ENCODE measurements around the gene PAXX.
A peak's percentile ranks its signal among the peaks of the same experiment; 100 is the strongest.

Gene PAXX

GRCh38 chr9:137015540-137015930, 23.3 kb downstream of the PAXX start:
- no peak for FAIRE-seq
- no peak for DNase-seq (ENCODE audit: insufficient read length, low spot score)

- DNase-seq (ENCODE audit: insufficient read length, low spot score) (no peak), FAIRE-seq (no peak)
Measured at GRCh38 chr9:137015976-137016375, 23.8 kb downstream of the PAXX start.

DNA sequence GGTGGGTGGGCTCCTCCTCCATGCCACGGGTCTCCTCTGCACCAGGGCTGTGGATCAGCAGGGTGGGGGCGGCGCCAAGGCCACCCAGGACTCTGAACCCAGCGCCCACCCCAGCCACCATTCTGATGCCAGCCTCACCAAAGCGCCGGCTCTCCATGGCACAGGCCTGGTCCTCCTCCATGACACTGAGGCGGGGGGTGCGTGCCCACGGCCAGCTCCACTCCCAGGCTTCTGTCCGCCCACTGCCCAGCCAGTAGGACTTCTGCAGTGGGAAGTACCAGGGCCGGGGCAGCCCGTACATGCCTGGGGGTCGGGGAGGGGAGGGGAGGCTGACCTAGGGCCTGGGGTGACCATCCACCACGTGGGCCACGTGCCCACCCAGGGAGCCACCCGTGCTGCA, 24.2 kb downstream of the PAXX start:
- DNase-seq (ENCODE audit: insufficient read length, low spot score) (no peak), FAIRE-seq (no peak)

- DNase-seq (ENCODE audit: insufficient read length, low spot score) (no peak), FAIRE-seq (no peak)
Measured at GRCh38 chr9:137017071-137017470, 24.8 kb downstream of the PAXX start.

GRCh38 chr9:137017791-137018497, 25.7 kb downstream of the PAXX start:
- DNase-seq (ENCODE audit: insufficient read length, low spot score): no peak

GRCh38 chr9:137018761-137019559, 26.7 kb downstream of the PAXX start:
- DNase-seq (ENCODE audit: insufficient read length, low spot score) (no peak), FAIRE-seq (no peak)

More at GRCh38 chr9:137017791-137018497, 25.7 kb downstream of the PAXX start:
- no peak for FAIRE-seq

DNA sequence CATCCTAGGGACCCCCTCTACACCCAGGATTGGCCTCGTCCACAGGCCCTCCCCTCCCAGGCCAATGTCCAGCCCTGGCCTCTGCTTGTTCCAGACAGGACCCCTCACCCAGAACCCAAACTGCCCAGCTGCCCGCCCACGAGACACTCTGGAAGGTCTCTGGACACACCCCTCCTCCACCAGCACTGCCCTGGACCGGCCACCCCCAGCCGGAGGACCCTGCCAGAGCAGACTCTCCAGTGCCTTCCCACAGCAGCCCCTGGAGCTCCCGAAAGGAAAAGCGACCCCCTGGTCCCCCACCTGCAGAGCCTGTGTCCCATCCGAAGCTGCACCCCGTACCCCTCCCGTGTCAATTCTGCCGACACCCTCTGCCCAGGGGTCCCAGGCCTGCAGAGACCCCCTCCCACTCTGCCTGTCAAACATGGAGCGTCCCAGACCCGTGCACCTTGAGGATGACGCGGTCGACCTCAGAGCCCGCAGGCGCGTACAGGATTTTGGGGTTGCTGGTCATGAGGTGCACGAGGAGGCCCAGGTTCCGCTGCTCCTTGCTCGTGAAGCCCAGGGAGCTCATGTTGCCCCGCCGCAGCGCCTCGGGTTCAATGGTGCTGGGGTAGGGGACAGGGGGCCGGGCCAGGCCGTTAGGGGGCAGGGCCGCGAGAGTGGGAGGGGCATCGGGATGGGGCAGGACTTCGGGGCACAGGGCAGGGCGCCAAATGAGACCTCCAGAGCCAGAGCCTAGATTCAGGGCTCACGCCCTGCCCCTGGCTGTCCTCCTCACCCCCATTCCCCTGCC, 27.9 kb downstream of the PAXX start:
- no peak for FAIRE-seq
- no peak for DNase-seq (ENCODE audit: insufficient read length, low spot score)

DNA sequence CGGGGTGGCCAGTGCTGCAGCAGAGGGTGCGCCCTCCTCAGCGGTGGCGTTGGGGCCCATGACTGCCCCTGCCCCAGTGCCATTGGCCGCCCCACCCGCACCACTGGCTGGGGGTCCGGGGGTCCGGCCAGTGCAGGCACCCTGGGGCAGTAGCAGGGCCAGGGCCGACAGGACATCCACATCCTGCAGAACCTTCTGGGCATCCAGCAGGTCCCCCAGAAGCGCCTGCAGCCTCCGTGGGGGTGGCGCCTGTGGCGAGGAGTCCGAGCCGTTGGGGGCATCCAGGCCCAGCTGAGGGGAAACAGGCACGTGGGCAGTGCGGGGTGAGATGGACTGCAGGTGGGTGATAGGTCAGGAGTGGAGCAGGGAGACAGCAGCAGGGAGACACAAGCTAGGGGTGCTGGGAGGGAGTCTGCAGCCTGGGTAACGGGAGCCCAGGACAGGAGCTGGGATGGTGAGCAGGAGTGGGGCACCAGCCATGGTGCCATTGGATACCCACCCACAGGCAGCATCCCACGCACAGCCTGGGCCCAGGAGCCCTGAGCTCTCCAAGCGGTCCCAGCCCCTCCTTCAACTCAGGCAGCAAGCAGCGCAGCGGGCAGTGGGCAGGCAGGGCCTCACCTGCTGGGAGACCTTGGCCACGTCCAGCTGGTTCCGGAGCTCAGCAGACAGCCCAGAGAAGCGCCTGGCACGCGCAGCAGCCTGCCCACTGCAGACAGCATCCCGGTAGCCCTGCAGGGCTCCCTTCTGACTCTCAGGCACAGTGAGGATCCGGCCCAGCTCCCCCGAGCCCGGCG, 28.7 kb downstream of the PAXX start:
- FAIRE-seq (no peak), DNase-seq (ENCODE audit: insufficient read length, low spot score) (no peak)

DNA sequence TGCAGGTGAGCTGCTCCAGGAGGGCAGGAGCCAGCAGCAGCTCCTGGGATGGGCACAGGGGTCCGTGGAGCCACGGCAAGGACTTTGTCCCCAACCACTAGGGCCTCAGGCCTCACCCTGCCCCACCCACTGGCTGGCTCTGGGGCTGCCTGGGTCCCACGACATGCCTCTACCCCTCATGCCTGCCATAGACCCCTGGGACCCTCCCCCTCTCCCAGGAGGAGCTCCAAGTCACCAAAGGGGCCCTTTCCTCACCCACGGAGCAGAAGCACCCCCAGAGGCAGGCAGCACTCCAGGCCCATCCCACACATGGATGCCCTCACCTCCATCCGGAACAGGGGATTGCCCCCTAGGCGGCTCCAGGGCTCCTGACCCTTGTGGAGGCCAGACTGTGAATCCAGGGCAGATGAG, 29.4 kb downstream of the PAXX start:
- peak; percentile 64 for DNase-seq (ENCODE audit: insufficient read length, low spot score)
- no peak for FAIRE-seq

- peak; percentile 77 for FAIRE-seq
- no peak for DNase-seq (ENCODE audit: insufficient read length, low spot score)
Measured at GRCh38 chr9:137021979-137022661, 29.9 kb downstream of the PAXX start.

GRCh38 chr9:137022662-137023008, 30.4 kb downstream of the PAXX start:
- DNase-seq (ENCODE audit: insufficient read length, low spot score) (no peak), FAIRE-seq (no peak)

- no peak for FAIRE-seq
- DNase-seq (ENCODE audit: insufficient read length, low spot score): no peak
Measured at GRCh38 chr9:137023157-137023556, 30.9 kb downstream of the PAXX start.

DNA sequence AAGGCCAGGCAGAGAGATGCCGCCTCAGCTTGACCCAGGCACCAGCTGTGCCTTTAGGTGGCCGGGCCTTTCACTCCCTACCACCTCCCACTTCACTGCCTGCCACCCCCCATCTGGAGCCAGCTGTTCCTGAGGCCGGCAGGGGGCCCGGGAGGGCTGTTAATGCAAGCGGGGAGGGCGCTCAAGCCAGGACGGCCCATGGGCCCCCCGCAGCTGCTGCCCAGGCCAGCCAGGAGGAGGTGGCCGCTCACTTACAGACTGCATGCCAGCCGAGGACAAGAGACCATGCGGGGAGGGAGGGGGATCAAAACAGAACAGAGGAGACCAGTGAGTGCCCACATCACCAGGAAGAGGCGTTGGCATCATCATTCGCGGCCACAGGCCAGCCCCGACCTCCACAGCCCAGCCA, 31.4 kb downstream of the PAXX start:
- FAIRE-seq: no peak

DNA sequence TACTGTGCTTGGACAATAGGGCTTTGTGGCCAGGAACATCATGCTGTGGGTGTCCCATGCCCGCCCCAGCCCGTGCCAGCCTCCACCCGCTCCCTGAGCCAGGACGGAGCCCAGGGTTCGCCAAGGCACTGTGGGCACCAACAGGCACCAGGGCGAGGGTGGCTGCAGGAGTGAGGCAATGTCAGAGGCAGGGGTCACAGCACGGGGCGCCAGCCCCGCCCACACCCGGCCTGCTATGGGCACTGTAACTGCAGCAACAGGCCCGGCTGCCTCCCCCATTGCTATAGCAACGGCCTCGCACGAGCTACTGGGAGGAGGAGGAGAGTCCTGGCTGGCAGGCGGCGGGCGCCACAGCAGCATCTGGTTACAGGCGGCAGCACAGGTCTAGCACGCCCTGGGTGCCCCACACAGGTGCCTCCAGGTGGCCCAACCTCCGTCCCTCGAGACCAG, 33.3 kb downstream of the PAXX start:
- FAIRE-seq: no peak
- DNase-seq (ENCODE audit: insufficient read length, low spot score): no peak

More for the DNA sequence above, 31.4 kb downstream of the PAXX start:
- no peak for DNase-seq (ENCODE audit: insufficient read length, low spot score)

DNA sequence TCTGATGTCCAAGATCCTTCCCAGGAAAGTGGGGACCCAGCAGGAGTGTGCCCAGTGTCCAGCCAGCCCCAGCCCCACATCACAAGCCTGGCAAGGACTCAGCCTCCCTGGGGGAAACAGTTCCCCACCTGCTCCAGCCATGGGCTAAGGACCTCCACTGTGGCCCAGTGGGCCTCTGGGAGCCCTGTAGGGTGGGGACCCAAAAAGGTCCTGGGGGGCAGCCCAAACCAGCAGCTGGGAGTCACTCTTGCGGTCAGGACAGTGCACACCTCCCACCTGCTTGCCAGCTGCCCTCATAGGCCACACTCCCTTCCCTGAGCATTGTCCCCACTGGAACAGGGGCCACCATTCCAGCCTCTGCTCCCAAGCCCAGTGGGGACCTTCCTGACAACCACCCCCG, 34.2 kb downstream of the PAXX start:
- FAIRE-seq (no peak), DNase-seq (ENCODE audit: insufficient read length, low spot score) (no peak)

GRCh38 chr9:137026828-137027227, 34.6 kb downstream of the PAXX start:
- FAIRE-seq (no peak), DNase-seq (ENCODE audit: insufficient read length, low spot score) (no peak)

GRCh38 chr9:137027369-137028262, 35.4 kb downstream of the PAXX start, which contains the start of gene ABCA2:
ABCA2 (minus strand) TSS chr9:137028237; CDS start chr9:137028140, 97 bp downstream.
- FAIRE-seq (no peak), DNase-seq (ENCODE audit: insufficient read length, low spot score) (no peak)

- FAIRE-seq: no peak
Measured at GRCh38 chr9:137028263-137029057, 36.2 kb downstream of the PAXX start.

More at GRCh38 chr9:137028263-137029057, 36.2 kb downstream of the PAXX start:
- DNase-seq (ENCODE audit: insufficient read length, low spot score): peak; percentile 82
